Mammary epithelial cell (primary cell): ENCODE measurements around the gene SEBOX.

Source experiments
- EZH2 ChIP-seq: IDR thresholded peaks from 2 replicates; pipeline ENCODE4 v1.6.1; 2012; ENCODE audit warnings: low read length, inconsistent platforms, borderline replicate concordance
- TF ChIP-seq, protein P1 (sequence below), 2 donors: IDR thresholded peaks in 1 of 2; conservative IDR thresholded peaks in 1 of 2; 2 replicates each; pipeline ENCODE4 v1.5.1; 2011 to 2012; ENCODE audit warnings: inconsistent platforms in 2 of 2, low read length in 2 of 2, mild to moderate bottlenecking in 2 of 2, control low read depth in 1 of 2, low read depth in 1 of 2; ENCODE audit not compliant: insufficient read depth in 1 of 2; ENCODE audit errors: extremely low read depth in 1 of 2

DNA sequence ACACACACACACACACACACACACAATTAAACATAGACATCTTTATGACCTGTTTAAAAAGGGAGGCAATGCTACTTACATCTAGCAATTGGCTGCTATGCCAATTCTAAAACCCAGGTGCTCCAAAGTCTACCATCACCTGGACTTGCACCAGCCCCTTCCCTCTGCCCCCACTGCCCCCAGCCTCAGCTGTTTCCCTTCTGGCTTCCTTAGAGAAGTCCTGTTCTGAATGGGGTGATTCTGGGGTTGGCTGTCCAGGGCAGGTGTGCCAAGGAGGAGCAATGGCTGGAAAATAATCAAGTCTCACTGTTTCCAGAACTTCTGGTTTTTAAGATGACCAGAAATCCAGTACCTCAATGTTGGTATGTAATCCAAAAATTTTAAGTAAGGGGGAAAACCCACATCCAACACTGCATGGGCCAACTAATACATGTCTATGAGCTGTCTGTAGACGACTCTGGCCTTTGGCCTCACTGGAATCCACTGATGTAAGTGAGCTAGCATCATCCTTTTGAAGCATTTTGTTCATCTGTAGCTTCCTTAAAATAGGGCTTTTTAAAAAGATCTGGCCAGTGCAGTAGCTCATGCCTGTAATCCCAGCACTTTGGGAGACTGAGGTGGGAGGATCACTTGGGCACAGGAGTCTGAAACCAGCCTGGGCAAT lies 31.8 kb downstream of the SEBOX start:
- TF ChIP-seq, protein P1, sequence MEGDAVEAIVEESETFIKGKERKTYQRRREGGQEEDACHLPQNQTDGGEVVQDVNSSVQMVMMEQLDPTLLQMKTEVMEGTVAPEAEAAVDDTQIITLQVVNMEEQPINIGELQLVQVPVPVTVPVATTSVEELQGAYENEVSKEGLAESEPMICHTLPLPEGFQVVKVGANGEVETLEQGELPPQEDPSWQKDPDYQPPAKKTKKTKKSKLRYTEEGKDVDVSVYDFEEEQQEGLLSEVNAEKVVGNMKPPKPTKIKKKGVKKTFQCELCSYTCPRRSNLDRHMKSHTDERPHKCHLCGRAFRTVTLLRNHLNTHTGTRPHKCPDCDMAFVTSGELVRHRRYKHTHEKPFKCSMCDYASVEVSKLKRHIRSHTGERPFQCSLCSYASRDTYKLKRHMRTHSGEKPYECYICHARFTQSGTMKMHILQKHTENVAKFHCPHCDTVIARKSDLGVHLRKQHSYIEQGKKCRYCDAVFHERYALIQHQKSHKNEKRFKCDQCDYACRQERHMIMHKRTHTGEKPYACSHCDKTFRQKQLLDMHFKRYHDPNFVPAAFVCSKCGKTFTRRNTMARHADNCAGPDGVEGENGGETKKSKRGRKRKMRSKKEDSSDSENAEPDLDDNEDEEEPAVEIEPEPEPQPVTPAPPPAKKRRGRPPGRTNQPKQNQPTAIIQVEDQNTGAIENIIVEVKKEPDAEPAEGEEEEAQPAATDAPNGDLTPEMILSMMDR (conservative IDR thresholded peaks at IDR 0.05 in 1 of 2, IDR thresholded peaks at IDR 0.05 in 1 of 2; ENCODE audit: extremely low read depth in 1 of 2, insufficient read depth in 1 of 2, low read depth in 1 of 2, low read length in 2 of 2), result no peak
- TF ChIP-seq EZH2, result no peak
